HL-60 (cell line): Measurements from ENCODE around the gene RPN1.

Source experiments
- CTCF ChIP-seq: IDR thresholded peaks from one replicate; pipeline ENCODE4 v1.5.1; 2011; ENCODE audit warnings: low read length, control low read depth, inconsistent platforms; ENCODE audit not compliant: insufficient read depth
- GABPA ChIP-seq: IDR thresholded peaks from 2 replicates; pipeline ENCODE4 v1.6.1; 2012; ENCODE audit warnings: low read depth
- TF ChIP-seq, protein P1 (sequence below): IDR thresholded peaks from 2 replicates; pipeline ENCODE4 v1.6.1; 2012; ENCODE audit warnings: low read depth; ENCODE audit not compliant: insufficient replicate concordance

DNA sequence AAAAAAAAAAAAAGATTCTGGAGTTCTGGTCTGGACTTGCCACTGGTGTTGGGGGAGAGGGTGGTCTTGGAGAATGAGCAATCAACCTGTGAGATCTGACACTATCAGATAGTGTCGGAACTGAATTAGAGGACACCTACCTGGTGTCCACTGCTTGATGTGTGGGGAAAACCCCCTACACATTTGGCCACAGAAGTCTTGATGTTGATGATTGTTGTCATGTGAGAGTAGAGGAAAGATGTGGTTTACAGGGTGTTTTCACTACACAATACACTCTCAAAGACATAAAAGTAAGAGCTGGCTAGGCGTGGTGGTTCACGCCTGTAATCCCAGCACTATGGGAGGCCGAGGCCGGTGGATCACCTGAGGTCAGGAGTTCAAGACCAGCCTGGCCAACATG, 38.4 kb upstream of the RPN1 start:
- TF ChIP-seq CTCF, result no peak
- TF ChIP-seq GABPA, result no peak
- TF ChIP-seq, protein P1, sequence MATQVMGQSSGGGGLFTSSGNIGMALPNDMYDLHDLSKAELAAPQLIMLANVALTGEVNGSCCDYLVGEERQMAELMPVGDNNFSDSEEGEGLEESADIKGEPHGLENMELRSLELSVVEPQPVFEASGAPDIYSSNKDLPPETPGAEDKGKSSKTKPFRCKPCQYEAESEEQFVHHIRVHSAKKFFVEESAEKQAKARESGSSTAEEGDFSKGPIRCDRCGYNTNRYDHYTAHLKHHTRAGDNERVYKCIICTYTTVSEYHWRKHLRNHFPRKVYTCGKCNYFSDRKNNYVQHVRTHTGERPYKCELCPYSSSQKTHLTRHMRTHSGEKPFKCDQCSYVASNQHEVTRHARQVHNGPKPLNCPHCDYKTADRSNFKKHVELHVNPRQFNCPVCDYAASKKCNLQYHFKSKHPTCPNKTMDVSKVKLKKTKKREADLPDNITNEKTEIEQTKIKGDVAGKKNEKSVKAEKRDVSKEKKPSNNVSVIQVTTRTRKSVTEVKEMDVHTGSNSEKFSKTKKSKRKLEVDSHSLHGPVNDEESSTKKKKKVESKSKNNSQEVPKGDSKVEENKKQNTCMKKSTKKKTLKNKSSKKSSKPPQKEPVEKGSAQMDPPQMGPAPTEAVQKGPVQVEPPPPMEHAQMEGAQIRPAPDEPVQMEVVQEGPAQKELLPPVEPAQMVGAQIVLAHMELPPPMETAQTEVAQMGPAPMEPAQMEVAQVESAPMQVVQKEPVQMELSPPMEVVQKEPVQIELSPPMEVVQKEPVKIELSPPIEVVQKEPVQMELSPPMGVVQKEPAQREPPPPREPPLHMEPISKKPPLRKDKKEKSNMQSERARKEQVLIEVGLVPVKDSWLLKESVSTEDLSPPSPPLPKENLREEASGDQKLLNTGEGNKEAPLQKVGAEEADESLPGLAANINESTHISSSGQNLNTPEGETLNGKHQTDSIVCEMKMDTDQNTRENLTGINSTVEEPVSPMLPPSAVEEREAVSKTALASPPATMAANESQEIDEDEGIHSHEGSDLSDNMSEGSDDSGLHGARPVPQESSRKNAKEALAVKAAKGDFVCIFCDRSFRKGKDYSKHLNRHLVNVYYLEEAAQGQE, result no peak
